ENCODE results near the gene ATP2A3. TPM values are rescaled to one million over a fixed set of nuclear protein-coding genes. Genes with fewer than 3 reads are reported as not detected.

Gene ATP2A3
- polyA plus RNA-seq, 1 donor from 2014 or later, result not detected

DNA sequence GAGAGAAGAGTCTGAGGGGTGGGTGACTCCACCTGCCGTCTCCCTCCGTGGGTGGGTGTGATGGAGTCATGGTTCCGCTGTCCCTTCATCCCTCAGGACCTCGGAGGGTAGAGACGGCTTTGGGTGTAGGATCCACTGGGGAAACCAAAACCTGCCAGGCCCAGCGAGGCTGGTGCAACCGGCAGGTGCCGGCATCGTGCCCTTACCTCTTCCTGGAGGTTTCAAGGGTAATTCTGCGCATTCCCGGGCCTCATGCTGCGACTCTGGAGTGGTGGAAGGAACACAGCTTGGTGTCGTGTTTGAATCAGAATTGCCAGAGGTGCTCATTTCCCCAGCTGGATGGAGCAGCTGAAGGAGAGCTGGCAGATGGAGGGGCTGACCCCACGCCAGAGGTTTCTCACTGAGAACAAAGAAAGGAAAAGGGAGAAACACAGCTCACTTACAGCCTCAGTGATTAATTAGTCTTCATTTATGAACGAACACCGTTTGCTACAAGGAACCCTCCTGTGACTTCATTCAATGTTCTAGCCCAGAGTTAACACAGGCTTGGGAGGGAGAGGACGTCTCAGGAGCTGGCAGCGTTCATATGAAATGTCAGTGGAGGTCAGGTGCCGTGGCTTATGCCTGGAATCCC, 16.3 kb upstream of the ATP2A3 start:
- H3K4me2 ChIP-seq (ENCODE audit: low read length), result no peak overlapping the region
- H3K4me3 ChIP-seq (ENCODE audit: low read length), result no peak overlapping the region
- no peak for TF ChIP-seq MXI1 (conservative IDR thresholded peaks at IDR 0.05; ENCODE audit: poor library complexity, severe bottlenecking)
- TF ChIP-seq RAD21 (conservative IDR thresholded peaks at IDR 0.05), result no peak
- no peak for TF ChIP-seq TAF1 (IDR thresholded peaks at IDR 0.05; ENCODE audit: low read depth)
- no peak for TF ChIP-seq EZH2 (IDR thresholded peaks at IDR 0.05; ENCODE audit: borderline replicate concordance, insufficient read depth, low read length, poor library complexity, severe bottlenecking)
- no peak for TF ChIP-seq CTCF (IDR thresholded peaks at IDR 0.05; ENCODE audit: poor library complexity, severe bottlenecking)
- TF ChIP-seq SMC3 (conservative IDR thresholded peaks at IDR 0.05; ENCODE audit: poor library complexity), result no peak
- TF ChIP-seq REST (IDR thresholded peaks at IDR 0.05; ENCODE audit: borderline replicate concordance), result no peak
- no peak overlapping the region for H3K9ac ChIP-seq (ENCODE audit: low read length)
- H3F3A ChIP-seq (ENCODE audit: insufficient read depth, low read length, poor library complexity, severe bottlenecking), result no peaks in the 10 kb centered on the region
- no peaks in the 10 kb centered on the region for H3K36me3 ChIP-seq (ENCODE audit: insufficient read depth, low read length)
- no peaks in the 10 kb centered on the region for H4K20me1 ChIP-seq (ENCODE audit: insufficient read depth)
- no peaks in the 10 kb centered on the region for H3K9me3 ChIP-seq (ENCODE audit: low read length)
- no peaks in the 10 kb centered on the region for H3K79me2 ChIP-seq (replicated peaks; ENCODE audit: insufficient read depth, low read length)
- no peaks in the 10 kb centered on the region for H3K27me3 ChIP-seq (ENCODE audit: insufficient read depth, low read depth, low read length)
- H3K27ac ChIP-seq (ENCODE audit: low read length), result no peak overlapping the region
- no peak overlapping the region for H2AFZ ChIP-seq (ENCODE audit: low read depth, low read length)
- H3K9me2 ChIP-seq (ENCODE audit: insufficient read depth, low read length), result no peaks in the 10 kb centered on the region

DNA sequence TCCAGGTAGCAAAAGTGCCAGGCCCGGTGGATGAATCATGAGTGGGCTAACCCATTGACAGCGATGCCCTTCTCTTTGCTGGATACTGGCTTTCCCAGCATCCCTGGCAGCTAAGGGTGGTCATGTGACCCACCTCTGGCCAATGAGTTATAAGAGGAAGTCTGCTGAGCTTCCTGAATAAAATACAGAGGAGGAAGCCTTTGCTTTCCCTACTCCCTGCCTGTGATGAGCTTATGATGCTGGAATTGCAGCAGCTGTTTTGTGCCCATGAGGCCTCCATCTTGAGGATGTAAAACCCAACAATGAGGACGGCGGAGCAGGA, 15.0 kb upstream of the ATP2A3 start:
- no peaks in the 10 kb centered on the region for H3K36me3 ChIP-seq (ENCODE audit: insufficient read depth, low read length)
- H3K9me3 ChIP-seq (ENCODE audit: low read length), result peaks cover 3% of the 10 kb centered on the region
- no peaks in the 10 kb centered on the region for H3F3A ChIP-seq (ENCODE audit: insufficient read depth, low read length, poor library complexity, severe bottlenecking)
- H3K79me2 ChIP-seq (replicated peaks; ENCODE audit: insufficient read depth, low read length), result no peaks in the 10 kb centered on the region
- H3K27ac ChIP-seq (ENCODE audit: low read length), result no peak overlapping the region
- H2AFZ ChIP-seq (ENCODE audit: low read depth, low read length), result no peak overlapping the region
- TF ChIP-seq MXI1 (conservative IDR thresholded peaks at IDR 0.05; ENCODE audit: poor library complexity, severe bottlenecking) (no peak), REST (IDR thresholded peaks at IDR 0.05; ENCODE audit: borderline replicate concordance) (no peak), POLR2AphosphoS5 (IDR thresholded peaks at IDR 0.05) (no peak), TAF1 (IDR thresholded peaks at IDR 0.05; ENCODE audit: low read depth) (no peak), SMC3 (conservative IDR thresholded peaks at IDR 0.05; ENCODE audit: poor library complexity) (no peak)
- no peaks in the 10 kb centered on the region for H3K9me2 ChIP-seq (ENCODE audit: insufficient read depth, low read length)
- no peak overlapping the region for H3K9ac ChIP-seq (ENCODE audit: low read length)
- H4K20me1 ChIP-seq (ENCODE audit: insufficient read depth), result no peaks in the 10 kb centered on the region
- H3K4me2 ChIP-seq (ENCODE audit: low read length), result no peak overlapping the region
- H3K27me3 ChIP-seq (ENCODE audit: insufficient read depth, low read depth, low read length), result no peaks in the 10 kb centered on the region
- H3K4me3 ChIP-seq (ENCODE audit: low read length), result no peak overlapping the region

Measured in neural cell (in vitro differentiated cells).